HuH-7.5 (cell line): ENCODE results near the gene DSE.

Experiments used
- DNase-seq: peaks from one replicate; pipeline ENCODE4 v3.0.0; 2011; ENCODE audit warnings: low spot score

Gene DSE

GRCh38 chr6:116447496-116448011 lies 76.8 kb downstream of the DSE start:
- DNase-seq, result no peak

- no peak for DNase-seq
Observed at GRCh38 chr6:116449565-116449964, 78.8 kb downstream of the DSE start.

GRCh38 chr6:116450185-116450710 lies 79.5 kb downstream of the DSE start:
- no peak for DNase-seq

GRCh38 chr6:116450769-116451740 lies 80.3 kb downstream of the DSE start:
- DNase-seq, result no peak

- no peak for DNase-seq
Observed at GRCh38 chr6:116451916-116452315, 81.2 kb downstream of the DSE start.

- DNase-seq, result no peak
Observed at GRCh38 chr6:116452531-116452930, 81.8 kb downstream of the DSE start.

GRCh38 chr6:116456106-116456505 lies 85.4 kb downstream of the DSE start:
- DNase-seq, result no peak

- no peak for DNase-seq
Observed at GRCh38 chr6:116456927-116457326, 86.2 kb downstream of the DSE start.

GRCh38 chr6:116458264-116458663 lies 87.5 kb downstream of the DSE start:
- DNase-seq, result no peak

- DNase-seq, result no peak
Observed at GRCh38 chr6:116459927-116460326, 89.2 kb downstream of the DSE start.

- no peak for DNase-seq
Observed at GRCh38 chr6:116461331-116461931, 90.7 kb downstream of the DSE start, which contains the start of gene CALHM6. Gene CALHM6 (plus strand): TSS chr6:116461375. CDS start chr6:116461930, 555 bp downstream.

GRCh38 chr6:116461932-116462885 lies 91.5 kb downstream of the DSE start:
- DNase-seq, result no peak

GRCh38 chr6:116463301-116463700 lies 92.6 kb downstream of the DSE start:
- no peak for DNase-seq

GRCh38 chr6:116465246-116465645 lies 94.5 kb downstream of the DSE start:
- DNase-seq, result no peak

GRCh38 chr6:116467096-116467495 lies 96.3 kb downstream of the DSE start:
- no peak for DNase-seq

GRCh38 chr6:116467514-116467913 lies 96.8 kb downstream of the DSE start:
- DNase-seq, result no peak

- no peak for DNase-seq
Observed at GRCh38 chr6:116468293-116468692, 97.5 kb downstream of the DSE start.

- DNase-seq, result no peak
Observed at GRCh38 chr6:116471531-116471930, 100.8 kb downstream of the DSE start.

GRCh38 chr6:116472706-116473105 lies 102.0 kb downstream of the DSE start:
- no peak for DNase-seq

GRCh38 chr6:116475141-116475540 lies 104.4 kb downstream of the DSE start:
- no peak for DNase-seq

- DNase-seq, result no peak
Observed at GRCh38 chr6:116476002-116476678, 105.4 kb downstream of the DSE start.
